Activated CD4-positive, alpha-beta T cell treated with anti-CD3 and anti-CD28 coated beads, Interleukin-2, Interleukin-6, amounts not matched to agents 100 ng/mL and 50 ng/mL, durations not matched to agents 16 hours and 8 hours (primary cell): ENCODE results near the gene OPRL1.
"Not testable (repeated sequence)": the region's sequence is repeated elsewhere in the genome, so short reads cannot be mapped to it uniquely, and the experiment has no call there.

ENCODE experiments used
- DNase-seq: peaks from one replicate; pipeline ENCODE4 v3.0.0-alpha.2; 2020

OPRL1 gene

GRCh38 chr20:64073476-64074183 lies 6.3 kb upstream of the OPRL1 start:
- no peak for DNase-seq

GRCh38 chr20:64074184-64074789 lies 5.6 kb upstream of the OPRL1 start:
- DNase-seq, result no peak

- DNase-seq, result no peak
Observed at GRCh38 chr20:64074963-64075362, 4.9 kb upstream of the OPRL1 start.

- no peak for DNase-seq
Observed at GRCh38 chr20:64075556-64075955, 4.3 kb upstream of the OPRL1 start.

GRCh38 chr20:64076061-64076997 lies 3.6 kb upstream of the OPRL1 start:
- no peak for DNase-seq

- DNase-seq, result peak; percentile 76
Observed at GRCh38 chr20:64077094-64077493, 2.8 kb upstream of the OPRL1 start.

- DNase-seq, result no peak
Observed at GRCh38 chr20:64077541-64077875, 2.4 kb upstream of the OPRL1 start.

GRCh38 chr20:64077876-64078551 lies 1.9 kb upstream of the OPRL1 start:
- peak; percentile 78 for DNase-seq

GRCh38 chr20:64078934-64079272 lies 979 bp upstream of the OPRL1 start:
- no peak for DNase-seq

- peak; percentile 85 for DNase-seq
Observed at GRCh38 chr20:64079273-64080012, 439 bp upstream of the OPRL1 start, which contains the start of gene RGS19. Gene RGS19 (minus strand): TSS chr20:64079518. CDS start chr20:64076886, 2,632 bp downstream.

- no peak for DNase-seq
Observed at GRCh38 chr20:64080813-64081623, 1.1 kb downstream of the OPRL1 start.

GRCh38 chr20:64081624-64081964 lies 1.7 kb downstream of the OPRL1 start:
- DNase-seq, result no peak

- DNase-seq, result no peak
Observed at GRCh38 chr20:64082126-64082731, 2.3 kb downstream of the OPRL1 start.

GRCh38 chr20:64082820-64083377 lies 3.0 kb downstream of the OPRL1 start:
- no peak for DNase-seq

- peak; percentile 79 for DNase-seq
Observed at GRCh38 chr20:64083378-64083803, 3.5 kb downstream of the OPRL1 start.

- DNase-seq, result no peak
Observed at GRCh38 chr20:64083804-64084684, 4.2 kb downstream of the OPRL1 start, which contains the start of gene LKAAEAR1. Gene LKAAEAR1 (minus strand): TSS chr20:64084398. CDS start chr20:64084219, 179 bp downstream.

- no peak for DNase-seq
Observed at GRCh38 chr20:64084685-64085152, 4.8 kb downstream of the OPRL1 start.

GRCh38 chr20:64086801-64087200 lies 6.9 kb downstream of the OPRL1 start:
- DNase-seq, result no peak

- DNase-seq, result not testable (repeated sequence)
Observed at GRCh38 chr20:64087226-64087825, 7.4 kb downstream of the OPRL1 start.
